GM12864 (cell line): ENCODE results near the gene ZNF613.
"Not testable (repeated sequence)": the region's sequence is repeated elsewhere in the genome, so short reads cannot be mapped to it uniquely, and the experiment has no call there.

Experiments used
- DNase-seq: peaks from one replicate; pipeline ENCODE4 v3.0.0-alpha.2; 2011; ENCODE audit warnings: low read depth
- H3K4me3 ChIP-seq: 2 replicates; pipeline ENCODE4 v1.5.1; 2011; ENCODE audit warnings: mild to moderate bottlenecking, low read depth, low read length, control low read depth
- TF ChIP-seq, protein P1 (sequence below): IDR thresholded peaks from 2 replicates; pipeline ENCODE4 v1.5.1; 2011; ENCODE audit warnings: low read depth, mild to moderate bottlenecking, moderate library complexity, low read length, control low read depth, inconsistent platforms; ENCODE audit errors: missing control alignments

ZNF613 gene

DNA sequence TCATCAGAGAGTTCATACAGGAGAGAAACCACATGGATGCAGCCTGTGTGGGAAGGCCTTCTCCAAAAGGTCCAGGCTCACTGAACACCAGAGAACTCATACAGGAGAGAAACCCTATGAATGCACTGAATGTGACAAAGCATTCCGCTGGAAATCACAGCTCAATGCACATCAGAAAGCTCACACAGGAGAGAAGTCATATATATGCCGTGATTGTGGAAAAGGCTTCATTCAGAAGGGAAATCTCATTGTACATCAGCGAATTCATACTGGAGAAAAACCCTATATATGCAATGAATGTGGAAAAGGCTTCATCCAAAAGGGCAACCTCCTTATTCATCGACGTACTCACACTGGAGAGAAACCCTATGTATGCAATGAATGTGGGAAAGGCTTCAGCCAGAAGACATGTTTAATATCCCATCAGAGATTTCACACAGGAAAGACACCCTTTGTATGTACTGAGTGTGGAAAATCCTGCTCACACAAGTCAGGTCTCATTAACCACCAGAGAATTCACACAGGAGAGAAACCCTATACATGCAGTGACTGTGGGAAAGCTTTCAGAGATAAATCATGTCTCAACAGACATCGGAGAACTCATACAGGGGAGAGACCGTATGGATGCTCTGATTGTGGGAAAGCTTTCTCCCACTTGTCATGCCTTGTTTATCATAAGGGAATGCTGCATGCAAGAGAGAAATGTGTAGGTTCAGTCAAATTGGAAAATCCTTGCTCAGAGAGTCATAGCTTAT lies 17.7 kb downstream of the ZNF613 start:
- H3K4me3 ChIP-seq = no peak overlapping the region
- DNase-seq = no peak
- TF ChIP-seq, protein P1, sequence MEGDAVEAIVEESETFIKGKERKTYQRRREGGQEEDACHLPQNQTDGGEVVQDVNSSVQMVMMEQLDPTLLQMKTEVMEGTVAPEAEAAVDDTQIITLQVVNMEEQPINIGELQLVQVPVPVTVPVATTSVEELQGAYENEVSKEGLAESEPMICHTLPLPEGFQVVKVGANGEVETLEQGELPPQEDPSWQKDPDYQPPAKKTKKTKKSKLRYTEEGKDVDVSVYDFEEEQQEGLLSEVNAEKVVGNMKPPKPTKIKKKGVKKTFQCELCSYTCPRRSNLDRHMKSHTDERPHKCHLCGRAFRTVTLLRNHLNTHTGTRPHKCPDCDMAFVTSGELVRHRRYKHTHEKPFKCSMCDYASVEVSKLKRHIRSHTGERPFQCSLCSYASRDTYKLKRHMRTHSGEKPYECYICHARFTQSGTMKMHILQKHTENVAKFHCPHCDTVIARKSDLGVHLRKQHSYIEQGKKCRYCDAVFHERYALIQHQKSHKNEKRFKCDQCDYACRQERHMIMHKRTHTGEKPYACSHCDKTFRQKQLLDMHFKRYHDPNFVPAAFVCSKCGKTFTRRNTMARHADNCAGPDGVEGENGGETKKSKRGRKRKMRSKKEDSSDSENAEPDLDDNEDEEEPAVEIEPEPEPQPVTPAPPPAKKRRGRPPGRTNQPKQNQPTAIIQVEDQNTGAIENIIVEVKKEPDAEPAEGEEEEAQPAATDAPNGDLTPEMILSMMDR = no peak

DNA sequence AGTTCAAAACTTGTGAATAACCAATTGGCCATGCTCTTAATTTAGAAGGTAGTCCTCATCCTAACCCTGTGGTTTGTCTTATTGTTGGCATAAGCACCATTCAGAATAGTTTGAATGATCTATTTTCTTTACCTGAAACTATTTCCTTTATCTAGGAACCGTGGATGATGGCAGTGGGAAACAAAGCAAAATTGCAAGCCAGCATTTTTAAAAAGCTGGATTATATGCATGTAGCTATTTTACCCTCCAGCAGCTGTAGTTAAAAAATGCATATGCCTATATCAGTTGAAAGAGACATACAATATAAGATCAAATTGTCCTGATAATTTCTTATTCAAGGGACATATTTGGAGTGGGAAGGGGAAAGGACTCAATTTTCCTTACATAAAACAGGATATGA lies 19.3 kb downstream of the ZNF613 start:
- no peak overlapping the region for H3K4me3 ChIP-seq
- DNase-seq = no peak
- TF ChIP-seq, protein P1 = no peak

DNA sequence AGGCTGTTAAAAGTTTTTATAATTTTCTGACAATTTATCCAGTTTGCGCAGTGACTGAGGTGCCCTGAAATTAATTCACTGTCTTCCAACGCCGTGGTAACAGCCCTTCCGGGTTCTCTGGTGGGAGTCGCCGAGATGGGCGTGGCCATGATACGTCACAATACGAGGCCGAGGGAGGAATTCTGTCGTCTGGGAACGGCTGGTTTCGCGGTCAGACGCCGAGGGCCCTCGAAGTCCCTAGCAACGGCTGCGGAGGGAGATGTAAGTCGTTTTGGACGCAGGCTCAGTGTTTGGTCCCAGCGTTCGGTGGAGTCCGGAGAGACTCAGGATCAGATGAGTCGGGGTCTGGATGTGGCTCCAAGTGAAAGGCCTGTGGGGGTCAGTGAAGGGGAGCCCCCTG lies 21.7 kb downstream of the ZNF613 start:
- TF ChIP-seq, protein P1 = no peak
- H3K4me3 ChIP-seq = no peak overlapping the region
- DNase-seq = no peak

DNA sequence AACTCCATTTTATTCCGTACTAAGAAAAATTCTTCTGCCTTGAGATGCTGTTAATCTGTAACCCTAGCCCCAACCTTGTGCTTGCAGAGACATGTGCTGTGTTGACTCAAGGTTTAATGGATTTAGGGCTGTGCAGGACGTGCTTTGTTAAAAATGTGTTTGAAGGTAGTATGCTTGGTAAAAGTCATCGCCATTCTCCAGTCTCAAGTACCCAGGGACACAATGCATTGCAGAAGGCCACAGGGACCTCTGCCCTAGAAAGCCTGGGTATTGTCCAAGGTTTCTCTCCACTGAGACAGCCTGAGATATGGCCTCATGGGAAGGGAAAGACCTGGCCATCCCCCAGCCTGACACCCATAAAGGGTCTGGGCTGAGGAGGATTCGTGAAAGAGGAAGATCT lies 30.6 kb downstream of the ZNF613 start:
- H3K4me3 ChIP-seq, DNase-seq: not testable (repeated sequence)

DNA sequence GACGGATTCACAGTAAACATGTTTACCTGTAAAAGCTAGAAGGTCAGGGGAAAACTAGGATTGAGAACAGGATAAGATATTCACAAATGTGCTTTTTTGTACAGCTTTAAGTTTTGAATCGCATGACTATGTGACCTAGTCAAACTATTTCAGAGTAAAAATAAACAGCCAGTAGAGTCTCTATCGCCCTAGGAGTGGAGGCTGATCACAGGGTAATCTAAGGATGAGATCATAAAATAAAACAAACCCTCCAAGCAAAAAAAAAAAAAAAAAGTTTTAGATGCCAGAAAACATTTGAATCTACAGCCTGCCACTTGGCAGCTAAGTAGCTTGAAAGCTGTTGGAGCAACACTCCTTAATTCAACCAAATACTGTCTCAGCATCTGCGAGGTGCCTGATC lies 32.5 kb downstream of the ZNF613 start:
- TF ChIP-seq, protein P1 = no peak
- no peak overlapping the region for H3K4me3 ChIP-seq
- DNase-seq = no peak

DNA sequence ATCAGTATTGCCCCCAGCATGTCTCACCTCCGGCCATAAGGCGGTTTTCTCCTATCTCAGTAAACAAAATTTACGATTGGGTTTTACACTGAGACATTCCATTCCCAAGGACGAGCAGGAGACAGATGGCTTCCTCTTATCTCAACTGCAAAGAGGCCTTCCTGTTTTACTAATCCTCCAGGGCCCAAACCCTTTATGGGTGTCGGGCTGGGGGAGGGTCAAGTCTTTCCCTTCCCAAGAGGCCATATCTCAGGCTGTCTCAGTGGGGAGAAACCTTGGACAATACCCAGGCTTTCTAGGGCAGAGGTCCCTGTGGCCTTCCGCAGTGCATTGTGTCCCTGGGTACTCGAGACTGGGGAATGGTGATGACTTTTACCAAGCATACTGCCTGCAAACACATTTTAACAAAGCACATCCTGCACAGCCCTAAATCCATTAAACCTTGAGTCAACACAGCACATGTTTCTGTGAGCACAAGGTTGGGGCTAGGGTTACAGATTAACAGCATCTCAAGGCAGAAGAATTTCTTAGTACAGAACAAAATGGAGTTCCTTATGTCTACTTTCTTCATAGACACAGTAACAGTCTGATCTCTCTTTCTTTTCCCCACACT lies 33.5 kb downstream of the ZNF613 start:
- DNase-seq, H3K4me3 ChIP-seq: not testable (repeated sequence)

DNA sequence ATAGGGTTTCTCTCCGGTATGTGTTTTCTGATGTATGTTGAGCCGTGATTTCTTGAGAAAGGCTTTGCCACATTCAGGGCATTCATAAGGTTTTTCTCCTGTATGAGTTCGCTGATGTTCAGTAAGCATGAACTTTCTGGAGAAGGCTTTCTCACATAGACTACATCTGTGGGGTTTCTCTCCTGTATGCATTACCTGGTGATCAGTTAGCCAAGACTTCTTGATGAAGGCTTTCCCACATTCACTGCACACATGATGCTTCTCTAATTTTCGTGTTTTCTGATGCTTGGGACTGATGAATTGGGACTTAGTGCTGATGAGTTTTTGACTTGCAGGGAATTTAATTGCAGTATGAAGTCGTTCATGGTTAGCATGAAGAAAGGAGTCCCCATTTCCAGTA lies 38.3 kb downstream of the ZNF613 start:
- no peak overlapping the region for H3K4me3 ChIP-seq
- TF ChIP-seq, protein P1 = no peak
- no peak for DNase-seq

DNA sequence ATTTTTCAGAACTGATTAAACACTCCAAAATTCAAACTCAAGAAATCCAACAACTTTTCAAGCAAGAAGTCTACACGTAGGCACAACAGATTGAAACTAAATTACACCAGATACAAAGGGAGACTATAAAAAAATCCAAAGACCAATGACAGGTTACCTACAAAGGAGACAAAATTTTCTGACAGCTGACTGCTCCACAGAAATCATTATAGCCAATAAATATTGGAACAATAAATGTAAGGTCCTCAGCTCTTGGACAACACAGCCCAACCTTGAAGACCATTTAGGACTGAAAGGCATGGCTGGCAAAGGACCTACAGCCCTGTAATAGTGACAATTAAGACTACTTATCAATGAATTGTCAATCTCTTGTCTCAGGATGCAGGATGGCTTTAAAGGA lies 43.4 kb downstream of the ZNF613 start:
- no peak for DNase-seq
- no peak overlapping the region for H3K4me3 ChIP-seq
- TF ChIP-seq, protein P1 = no peak
